CD4-positive, alpha-beta T cell treated with Interleukin-15 for 4 hours (primary cell): ENCODE data around the gene TWSG1.
"Not testable (repeated sequence)": the region's sequence is repeated elsewhere in the genome, so short reads cannot be mapped to it uniquely, and the experiment has no call there.

Source experiments
- DNase-seq: peaks from one replicate; pipeline ENCODE4 v3.0.0-alpha.2; 2020; ENCODE audit warnings: low spot score

The TWSG1 gene

GRCh38 chr18:9392726-9393125 lies 58.2 kb downstream of the TWSG1 start:
- DNase-seq, result no peak

- no peak for DNase-seq
Measured at GRCh38 chr18:9394046-9394445, 59.5 kb downstream of the TWSG1 start.

GRCh38 chr18:9400197-9400596 lies 65.6 kb downstream of the TWSG1 start:
- no peak for DNase-seq

GRCh38 chr18:9401176-9401575 lies 66.6 kb downstream of the TWSG1 start:
- no peak for DNase-seq

GRCh38 chr18:9402358-9403007 lies 67.9 kb downstream of the TWSG1 start:
- DNase-seq, result not testable (repeated sequence)

- no peak for DNase-seq
Measured at GRCh38 chr18:9403795-9404564, 69.4 kb downstream of the TWSG1 start.

- DNase-seq, result no peak
Measured at GRCh38 chr18:9404565-9405060, 70.0 kb downstream of the TWSG1 start.

GRCh38 chr18:9405130-9405529 lies 70.6 kb downstream of the TWSG1 start:
- no peak for DNase-seq

- DNase-seq, result no peak
Measured at GRCh38 chr18:9405977-9406376, 71.4 kb downstream of the TWSG1 start.

GRCh38 chr18:9410515-9410914 lies 75.9 kb downstream of the TWSG1 start:
- DNase-seq, result no peak

GRCh38 chr18:9413576-9413975 lies 79.0 kb downstream of the TWSG1 start:
- DNase-seq, result no peak

- DNase-seq, result no peak
Measured at GRCh38 chr18:9416563-9417072, 82.0 kb downstream of the TWSG1 start.

- no peak for DNase-seq
Measured at GRCh38 chr18:9417073-9417851, 82.7 kb downstream of the TWSG1 start.

GRCh38 chr18:9418047-9418690 lies 83.6 kb downstream of the TWSG1 start:
- DNase-seq, result no peak

GRCh38 chr18:9419956-9420631 lies 85.5 kb downstream of the TWSG1 start:
- DNase-seq, result no peak

GRCh38 chr18:9421096-9421900 lies 86.7 kb downstream of the TWSG1 start:
- DNase-seq, result no peak

GRCh38 chr18:9421901-9422327 lies 87.3 kb downstream of the TWSG1 start:
- no peak for DNase-seq

GRCh38 chr18:9422816-9423519 lies 88.4 kb downstream of the TWSG1 start:
- no peak for DNase-seq

- not testable (repeated sequence) for DNase-seq
Measured at GRCh38 chr18:9423648-9424047, 89.1 kb downstream of the TWSG1 start.

GRCh38 chr18:9424235-9424634 lies 89.7 kb downstream of the TWSG1 start:
- not testable (repeated sequence) for DNase-seq
